T47D (cell line): ENCODE measurements around the gene SYT5.
A peak's percentile ranks its signal among the peaks of the same experiment; 100 is the strongest.
"Not testable (repeated sequence)": the region's sequence is repeated elsewhere in the genome, so short reads cannot be mapped to it uniquely, and the experiment has no call there.

ENCODE experiments used
- DNase-seq, 2 experiments: peaks; one replicate each; pipeline versions ENCODE4 v3.0.0 to v3.0.0-alpha.2; 2011 to 2012; ENCODE audit warnings: low read depth in 1 of 2, low spot score in 1 of 2
- JUND ChIP-seq: IDR thresholded peaks from 2 replicates; pipeline ENCODE4 v1.6.1; 2012; ENCODE audit warnings: low read depth
- in situ Hi-C: cut with HindIII; loops from 2 replicates; pipeline ENCODE4 v1.10.0; 2016; ENCODE audit warnings: low sequenced_read_pairs, low pct_unique_long_range_greater_than_20kb

SYT5 gene

DNA sequence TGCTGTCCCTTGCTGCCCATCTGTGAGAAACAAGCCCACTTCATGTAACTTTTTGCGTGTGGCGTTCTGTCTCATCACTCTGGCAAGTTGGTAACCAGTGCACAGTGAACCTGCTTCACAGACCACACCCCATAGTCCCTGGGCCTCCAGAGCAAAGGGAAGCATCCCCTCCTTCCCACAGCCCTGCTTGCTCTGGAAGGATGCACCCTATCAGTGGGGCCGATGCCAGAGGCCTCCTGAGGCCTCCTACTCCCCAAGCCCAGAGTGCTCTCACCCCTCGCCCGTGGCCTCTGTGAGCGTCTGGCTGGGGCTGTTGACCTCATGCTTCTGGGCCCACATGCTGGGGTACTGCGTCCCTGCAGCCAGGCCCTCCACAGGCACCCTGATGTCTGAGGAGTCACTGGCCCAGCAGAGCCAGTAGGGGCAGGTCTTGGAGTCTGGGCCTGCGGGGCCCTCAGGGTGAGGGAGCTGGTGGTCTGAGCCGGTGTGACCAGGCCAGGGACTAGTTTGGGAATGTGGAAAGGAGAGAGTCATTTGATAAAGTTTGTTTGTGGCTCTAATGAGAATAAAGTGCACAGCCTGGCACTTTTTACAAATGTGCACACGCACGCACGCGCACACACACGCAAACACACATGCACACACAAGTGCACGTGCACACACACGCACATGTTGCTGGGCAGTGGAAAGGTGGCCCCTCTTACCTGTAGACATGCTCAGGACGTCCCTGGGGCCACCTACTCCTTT lies 43.4 kb upstream of the SYT5 start:
- no peak for TF ChIP-seq JUND
- in situ Hi-C loops = no loop called here
- no peak for DNase-seq

DNA sequence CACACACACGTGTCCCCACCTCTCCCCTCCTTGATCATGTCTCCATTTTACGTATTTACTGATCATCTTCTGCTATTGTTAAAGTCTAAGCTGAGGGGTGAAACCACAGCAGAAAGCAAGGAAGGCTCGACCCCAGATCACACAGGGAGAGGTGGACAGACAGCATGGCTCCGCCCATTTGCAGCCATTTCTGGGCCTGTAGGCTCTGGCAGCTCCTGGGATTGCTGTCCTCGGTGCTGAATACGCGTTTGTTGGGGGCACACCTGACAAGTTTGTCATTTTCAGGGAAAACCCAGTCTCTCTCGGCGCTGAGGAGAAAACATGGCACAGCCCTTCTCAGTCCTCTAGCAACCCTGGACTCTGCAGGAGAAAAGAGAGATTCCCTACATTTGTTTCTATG lies 40.4 kb upstream of the SYT5 start:
- in situ Hi-C loops = no loop called here
- TF ChIP-seq JUND = no peak
- DNase-seq = no peak

DNA sequence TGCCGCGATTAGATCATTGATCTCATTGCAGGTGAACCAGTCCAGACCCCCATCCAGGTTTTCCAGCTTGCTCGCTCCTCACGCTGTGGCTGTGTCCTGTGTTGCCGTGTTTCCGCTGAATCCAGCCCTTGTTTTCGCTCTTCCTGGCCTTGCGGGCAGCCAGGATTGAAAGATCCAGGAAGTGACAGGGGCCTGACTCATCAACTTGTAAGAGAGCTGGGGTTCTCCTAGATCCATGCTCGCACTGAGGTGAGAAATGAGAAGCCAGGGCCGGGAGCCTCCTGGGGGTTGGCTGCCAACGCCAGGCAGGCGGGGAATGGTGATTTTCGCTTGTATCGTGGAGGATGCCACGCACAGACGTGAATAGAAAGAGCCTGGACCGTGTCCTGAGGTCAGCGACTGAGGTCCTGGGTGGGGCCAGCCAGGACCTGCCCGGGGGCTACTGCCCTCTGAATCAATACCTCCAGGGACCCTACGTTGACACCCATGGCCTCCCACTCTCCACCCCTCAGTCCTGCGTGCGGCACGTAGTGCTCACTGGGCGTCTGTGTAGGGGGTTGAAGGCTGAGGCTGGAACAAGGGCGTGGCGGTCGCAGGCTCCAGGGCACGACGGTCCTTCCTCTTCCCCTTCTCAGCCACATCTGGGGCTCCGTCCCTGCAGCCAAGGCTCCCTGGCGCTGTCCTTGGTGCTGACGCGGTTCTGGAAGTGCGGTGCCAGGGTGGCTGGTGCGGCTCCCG lies 36.5 kb upstream of the SYT5 start:
- peak; percentile 71 to 95 for DNase-seq
- in situ Hi-C loops = no loop called here
- peak; percentile 69 for TF ChIP-seq JUND

DNA sequence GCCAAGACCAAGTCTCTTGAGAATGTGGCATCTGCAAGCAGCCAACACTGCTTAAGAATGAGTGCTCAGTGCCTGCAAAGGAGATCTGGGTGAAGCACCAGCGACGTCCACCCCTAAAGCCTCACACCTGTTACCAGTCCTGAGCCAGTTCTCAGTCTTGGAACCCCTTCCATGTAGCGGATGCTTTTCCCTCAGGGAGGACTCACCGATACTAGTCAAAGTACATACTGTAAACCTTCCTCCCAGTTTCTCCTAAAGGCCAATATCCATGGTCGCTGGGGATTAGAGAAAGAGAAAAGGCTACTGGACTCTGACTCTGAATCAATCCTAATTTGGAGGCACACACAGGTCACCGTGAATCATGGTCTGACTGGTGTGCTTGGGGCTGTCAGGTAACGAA lies 33.5 kb upstream of the SYT5 start:
- DNase-seq = no peak
- no peak for TF ChIP-seq JUND
- in situ Hi-C loops = no loop called here

DNA sequence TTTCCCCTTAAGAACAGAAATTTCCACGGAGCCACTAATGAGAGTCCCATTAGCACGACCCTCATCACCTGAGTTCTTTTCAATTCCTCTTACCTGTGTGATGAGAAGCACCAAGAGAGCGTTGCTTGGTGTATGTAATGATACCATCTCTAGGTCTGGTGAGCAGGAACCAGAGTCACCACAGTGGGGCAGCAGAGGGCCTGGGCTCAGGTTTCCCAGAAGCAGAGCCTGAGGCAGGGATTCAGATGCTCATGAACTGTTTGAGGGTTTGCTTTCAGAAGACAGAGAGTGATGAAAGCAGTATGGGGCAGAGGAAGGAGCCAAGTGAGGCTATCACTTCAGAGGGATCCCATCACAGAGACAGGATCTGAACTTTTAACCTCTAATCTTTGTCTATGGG lies 32.4 kb upstream of the SYT5 start:
- DNase-seq = peak in 1 of 2 experiments; percentile 33
- in situ Hi-C loops = no loop called here
- no peak for TF ChIP-seq JUND

DNA sequence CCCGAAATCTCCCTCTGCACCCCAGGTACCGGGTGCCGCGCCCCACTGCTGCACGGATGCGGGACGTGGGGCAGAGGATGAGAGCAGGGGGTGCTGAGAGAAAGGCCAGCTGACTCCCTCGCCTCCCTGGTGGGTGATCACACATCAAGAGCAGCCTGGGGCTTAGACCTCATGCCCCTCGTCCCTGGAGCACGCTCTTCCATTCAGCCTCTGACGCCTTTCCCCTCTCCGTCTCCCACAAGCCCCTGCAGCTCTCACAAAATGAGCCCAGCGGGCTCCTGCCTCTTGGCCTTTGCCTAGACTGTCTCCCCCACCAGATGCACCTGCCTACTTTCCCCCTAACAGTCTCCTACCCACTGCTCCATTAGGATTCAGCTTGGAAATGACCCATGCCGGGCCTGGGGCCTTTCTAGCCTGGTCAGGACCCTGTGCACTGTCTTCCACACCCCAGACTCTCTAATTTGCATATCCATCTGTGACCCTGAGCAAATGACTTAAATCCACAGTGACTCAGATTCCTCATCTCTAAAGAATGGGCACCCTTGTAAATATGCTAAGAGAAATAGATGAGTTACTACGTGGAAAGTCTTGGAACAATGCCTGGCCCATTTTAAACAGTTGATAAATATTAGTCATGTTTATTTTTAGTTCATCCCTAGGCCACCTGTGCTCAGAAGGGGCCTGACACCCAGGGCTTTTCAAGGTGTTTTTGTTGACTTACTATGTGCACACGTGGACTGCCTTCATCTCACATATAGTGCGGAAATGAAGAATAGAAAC lies 29.8 kb upstream of the SYT5 start:
- TF ChIP-seq JUND = no peak
- in situ Hi-C loops = no loop called here
- no peak for DNase-seq

DNA sequence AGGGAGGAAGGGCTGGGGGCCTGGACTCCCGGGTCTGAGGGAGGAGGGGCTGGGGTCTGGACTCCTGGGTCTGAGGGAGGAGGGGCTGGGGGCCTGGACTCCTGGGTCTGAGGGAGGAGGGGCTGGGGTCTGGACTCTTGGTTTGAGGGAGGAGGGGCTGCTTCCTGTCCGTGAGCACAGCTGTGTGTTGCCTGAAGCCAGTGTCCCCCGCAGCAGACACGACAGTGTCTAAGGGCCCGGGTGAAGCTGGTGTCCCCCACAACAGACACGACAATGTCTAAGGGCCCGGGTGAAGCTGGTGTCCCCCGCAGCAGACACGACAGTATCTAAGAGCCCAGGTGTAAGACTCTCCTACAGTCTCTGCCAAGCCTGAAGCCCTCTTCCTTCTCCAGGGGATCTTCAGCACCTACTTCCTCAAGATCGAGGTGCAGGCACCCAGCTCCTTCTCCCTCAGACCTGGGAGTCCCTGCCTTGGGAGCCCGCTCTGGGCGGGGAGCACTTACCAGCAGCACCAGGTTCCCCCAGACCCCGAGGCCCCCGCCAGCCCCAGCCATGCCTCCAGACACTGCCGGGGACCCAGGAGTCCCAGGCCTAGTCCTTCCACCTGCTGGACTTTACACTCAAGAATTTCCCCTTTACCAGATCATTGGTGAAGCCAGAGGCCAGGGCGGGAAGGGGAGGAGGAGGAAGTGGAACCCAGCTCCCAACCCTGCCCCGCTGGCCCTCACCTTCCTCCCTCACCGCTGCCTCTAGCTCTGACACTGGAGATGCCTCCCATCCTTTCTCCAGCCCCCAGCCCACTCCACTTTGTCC lies 29.0 kb upstream of the SYT5 start, which contains the start of gene PTPRH:
PTPRH (minus strand) TSS at position 622 of the 813 bp plus-strand sequence; CDS start at position 554, 68 bp downstream.
- no peak for DNase-seq
- in situ Hi-C loops = no loop called here

DNA sequence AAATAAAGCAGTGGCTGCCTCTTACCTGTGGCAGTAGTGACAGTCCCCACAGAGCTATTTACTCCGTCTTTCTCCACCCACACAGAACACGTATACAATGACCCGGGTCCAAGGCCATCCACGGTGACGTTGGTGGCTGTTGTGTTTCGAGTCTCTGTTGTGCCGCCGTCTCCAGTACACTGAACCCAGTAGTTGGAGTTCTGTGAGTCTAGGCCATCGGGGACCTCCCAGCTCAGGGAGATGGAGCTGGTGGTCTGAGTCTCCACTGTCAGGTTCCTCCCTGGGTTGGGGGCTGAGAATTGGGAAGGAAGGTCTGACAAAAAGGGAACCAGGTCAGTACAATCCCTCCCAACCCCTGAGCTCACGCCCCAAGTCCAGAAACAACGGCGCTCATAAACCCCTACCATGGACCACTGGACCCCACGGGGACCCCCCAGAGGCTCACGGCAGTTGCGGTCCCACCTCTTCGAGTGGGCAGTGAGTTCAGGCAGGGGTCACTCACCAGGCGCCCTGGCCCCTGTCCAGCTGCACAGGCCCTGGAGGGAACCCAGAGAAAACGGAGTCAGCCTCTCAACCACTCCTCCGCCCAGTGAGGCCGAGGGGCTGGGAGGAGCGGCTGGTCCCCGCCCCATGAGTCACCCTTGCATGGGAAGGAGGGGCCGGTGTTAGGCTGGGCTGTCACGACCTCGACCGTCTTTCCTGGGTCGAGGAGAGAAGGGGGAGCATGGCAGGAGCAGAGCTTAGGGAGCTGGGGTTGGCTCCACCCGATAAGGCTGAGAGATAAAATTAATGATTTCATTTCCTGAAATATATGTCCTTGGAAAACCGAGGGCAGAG lies 26.8 kb upstream of the SYT5 start:
- TF ChIP-seq JUND = no peak
- in situ Hi-C loops = no loop called here
- DNase-seq = peak; percentile 69 to 76

More for the DNA sequence above, 29.0 kb upstream of the SYT5 start, which contains the start of gene PTPRH:
- no peak for TF ChIP-seq JUND

DNA sequence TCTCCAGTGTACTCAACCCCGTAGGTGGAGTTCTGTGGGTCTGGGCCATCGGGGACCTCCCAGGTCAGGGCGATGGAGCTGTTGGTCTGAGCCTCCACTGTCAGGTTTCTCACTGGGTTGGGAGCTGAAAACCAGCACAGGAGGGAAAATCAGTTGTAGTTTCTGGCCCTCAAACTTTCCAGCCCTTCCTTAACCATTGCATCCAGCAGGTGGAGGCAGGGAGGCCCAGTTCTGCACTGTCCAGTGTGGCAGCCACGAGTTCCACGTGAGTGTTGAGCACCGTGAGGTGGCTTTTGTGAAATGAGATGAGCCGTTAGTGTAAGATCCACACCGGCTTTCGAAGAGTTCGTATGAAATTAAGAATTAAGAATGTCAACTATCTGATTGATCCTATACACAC lies 22.1 kb upstream of the SYT5 start:
- in situ Hi-C loops = not testable (repeated sequence)

DNA sequence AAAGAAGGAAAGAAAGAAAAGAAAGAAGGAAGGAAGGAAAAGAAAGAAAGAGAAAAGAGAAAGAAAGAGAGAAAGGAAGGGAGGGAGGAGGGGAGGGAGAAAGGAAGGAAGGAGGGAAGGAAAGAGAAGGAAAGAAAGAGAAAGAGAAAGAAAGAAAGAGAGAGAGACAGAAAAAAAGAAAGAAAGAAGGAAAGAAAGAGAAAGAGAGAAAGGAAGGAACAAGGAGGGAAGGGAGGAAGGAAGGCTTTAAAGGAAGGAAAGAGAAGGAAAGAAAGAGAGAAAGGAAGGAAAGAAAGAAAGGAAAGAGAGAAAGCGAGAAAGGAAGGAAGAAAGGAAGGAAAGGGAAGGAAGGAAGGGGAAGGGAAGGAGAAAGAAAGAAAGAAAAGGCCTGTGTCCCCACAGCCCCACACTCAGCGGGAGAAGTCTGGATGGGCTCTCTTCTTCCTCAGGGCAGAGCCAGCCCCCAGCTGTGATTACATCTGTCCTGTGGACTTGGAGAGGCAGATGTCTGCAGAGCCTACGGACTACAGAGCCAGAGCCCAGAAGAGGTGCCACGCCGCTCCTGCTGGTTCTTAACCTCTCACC lies 19.6 kb upstream of the SYT5 start:
- TF ChIP-seq JUND = no peak
- no peak for DNase-seq
- in situ Hi-C loops = no loop called here

More for the DNA sequence above, 22.1 kb upstream of the SYT5 start:
- DNase-seq = peak in 1 of 2 experiments; percentile 47

DNA sequence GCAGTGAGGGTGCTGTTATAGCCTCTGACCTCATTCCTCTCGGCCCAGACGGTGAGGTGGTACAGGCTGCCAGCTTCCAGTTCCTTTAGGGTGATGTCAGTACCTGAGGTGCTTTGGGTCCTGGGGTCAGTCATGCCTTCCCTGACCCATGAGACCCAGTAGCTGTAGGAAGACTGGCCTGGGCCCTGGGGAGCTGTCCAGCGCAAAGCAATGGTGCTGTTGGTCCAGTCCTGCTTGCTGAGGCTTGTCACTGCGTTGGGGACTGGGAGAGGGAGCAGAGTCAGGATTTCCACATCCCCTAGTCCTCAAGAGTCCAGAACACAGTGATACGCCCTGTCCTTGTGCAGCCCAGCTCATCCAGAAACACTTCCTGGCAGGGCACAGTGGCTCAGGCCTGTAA lies 18.6 kb upstream of the SYT5 start:
- no peak for DNase-seq
- in situ Hi-C loops = no loop called here
- TF ChIP-seq JUND = no peak
